ENCODE results near the gene SLC41A3. TPM values are rescaled to one million over a fixed set of nuclear protein-coding genes. Genes with fewer than 3 reads are reported as not detected.
A peak's percentile ranks its signal among the peaks of the same experiment; 100 is the strongest.

SLC41A3 gene
- total RNA-seq, 1 experiment from 2014 or later = 26.9 TPM

- Histone ChIP-seq H3K9me2 (replicated peaks; ENCODE audit: insufficient read depth, low read length) (no peaks in the 10 kb centered on the region), H3K4me3 (ENCODE audit: low read length) (no peak overlapping the region), H3K4me2 (ENCODE audit: low read depth, low read length, poor library complexity, severe bottlenecking) (no peak overlapping the region), H3K79me2 (ENCODE audit: low read length) (no peaks in the 10 kb centered on the region), H3K9ac (ENCODE audit: low read length) (no peak overlapping the region), H3K9me3 (ENCODE audit: low read length) (no peaks in the 10 kb centered on the region), H3K27me3 (ENCODE audit: low read length) (no peaks in the 10 kb centered on the region), H4K20me1 (ENCODE audit: insufficient read depth, low read depth, low read length) (no peaks in the 10 kb centered on the region), H3K4me1 (ENCODE audit: low read length) (no peaks in the 10 kb centered on the region), H3K36me3 (ENCODE audit: insufficient read depth, low read length) (no peaks in the 10 kb centered on the region), H3K27ac (ENCODE audit: low read length) (no peak overlapping the region), H2AFZ (ENCODE audit: low read length) (no peak overlapping the region)
- no peak for DNase-seq
These were observed 32.6 kb upstream of the SLC41A3 start for GRCh38 chr3:126116526-126116925.

- H3K9me3 ChIP-seq (ENCODE audit: low read length) = no peaks in the 10 kb centered on the region
- no peaks in the 10 kb centered on the region for H3K4me1 ChIP-seq (ENCODE audit: low read length)
- H2AFZ ChIP-seq (ENCODE audit: low read length) = no peak overlapping the region
- H4K20me1 ChIP-seq (ENCODE audit: insufficient read depth, low read depth, low read length) = no peaks in the 10 kb centered on the region
- no peak overlapping the region for H3K9ac ChIP-seq (ENCODE audit: low read length)
- H3K4me3 ChIP-seq (ENCODE audit: low read length) = no peak overlapping the region
- H3K4me2 ChIP-seq (ENCODE audit: low read depth, low read length, poor library complexity, severe bottlenecking) = no peak overlapping the region
- H3K27me3 ChIP-seq (ENCODE audit: low read length) = no peaks in the 10 kb centered on the region
- no peak overlapping the region for H3K27ac ChIP-seq (ENCODE audit: low read length)
- no peaks in the 10 kb centered on the region for H3K9me2 ChIP-seq (replicated peaks; ENCODE audit: insufficient read depth, low read length)
- H3K36me3 ChIP-seq (ENCODE audit: insufficient read depth, low read length) = no peaks in the 10 kb centered on the region
- no peaks in the 10 kb centered on the region for H3K79me2 ChIP-seq (ENCODE audit: low read length)
- DNase-seq = no peak
These were observed 30.8 kb upstream of the SLC41A3 start for GRCh38 chr3:126114443-126115386.

GRCh38 chr3:126113733-126114442 lies 30.0 kb upstream of the SLC41A3 start:
- H2AFZ ChIP-seq (ENCODE audit: low read length) = no peak overlapping the region
- H3K4me2 ChIP-seq (ENCODE audit: low read depth, low read length, poor library complexity, severe bottlenecking) = no peak overlapping the region

GRCh38 chr3:126113238-126113555 lies 29.3 kb upstream of the SLC41A3 start:
- Histone ChIP-seq H3K9me3 (ENCODE audit: low read length) (no peaks in the 10 kb centered on the region), H3K36me3 (ENCODE audit: insufficient read depth, low read length) (no peaks in the 10 kb centered on the region), H3K9ac (ENCODE audit: low read length) (no peak overlapping the region), H3K79me2 (ENCODE audit: low read length) (no peaks in the 10 kb centered on the region), H3K4me3 (ENCODE audit: low read length) (no peak overlapping the region), H3K9me2 (replicated peaks; ENCODE audit: insufficient read depth, low read length) (no peaks in the 10 kb centered on the region), H3K27me3 (ENCODE audit: low read length) (no peaks in the 10 kb centered on the region), H3K27ac (ENCODE audit: low read length) (no peak overlapping the region), H3K4me2 (ENCODE audit: low read depth, low read length, poor library complexity, severe bottlenecking) (no peak overlapping the region), H2AFZ (ENCODE audit: low read length) (no peak overlapping the region), H3K4me1 (ENCODE audit: low read length) (no peaks in the 10 kb centered on the region), H4K20me1 (ENCODE audit: insufficient read depth, low read depth, low read length) (no peaks in the 10 kb centered on the region)
- no peak for DNase-seq

More at GRCh38 chr3:126113733-126114442, 30.0 kb upstream of the SLC41A3 start:
- DNase-seq = peak; percentile 62
- no peaks in the 10 kb centered on the region for H3K79me2 ChIP-seq (ENCODE audit: low read length)
- H4K20me1 ChIP-seq (ENCODE audit: insufficient read depth, low read depth, low read length) = no peaks in the 10 kb centered on the region
- no peaks in the 10 kb centered on the region for H3K4me1 ChIP-seq (ENCODE audit: low read length)
- no peaks in the 10 kb centered on the region for H3K9me2 ChIP-seq (replicated peaks; ENCODE audit: insufficient read depth, low read length)
- H3K9ac ChIP-seq (ENCODE audit: low read length) = no peak overlapping the region
- no peaks in the 10 kb centered on the region for H3K36me3 ChIP-seq (ENCODE audit: insufficient read depth, low read length)
- H3K4me3 ChIP-seq (ENCODE audit: low read length) = no peak overlapping the region
- no peak overlapping the region for H3K27ac ChIP-seq (ENCODE audit: low read length)
- no peaks in the 10 kb centered on the region for H3K9me3 ChIP-seq (ENCODE audit: low read length)
- H3K27me3 ChIP-seq (ENCODE audit: low read length) = no peaks in the 10 kb centered on the region

DNA sequence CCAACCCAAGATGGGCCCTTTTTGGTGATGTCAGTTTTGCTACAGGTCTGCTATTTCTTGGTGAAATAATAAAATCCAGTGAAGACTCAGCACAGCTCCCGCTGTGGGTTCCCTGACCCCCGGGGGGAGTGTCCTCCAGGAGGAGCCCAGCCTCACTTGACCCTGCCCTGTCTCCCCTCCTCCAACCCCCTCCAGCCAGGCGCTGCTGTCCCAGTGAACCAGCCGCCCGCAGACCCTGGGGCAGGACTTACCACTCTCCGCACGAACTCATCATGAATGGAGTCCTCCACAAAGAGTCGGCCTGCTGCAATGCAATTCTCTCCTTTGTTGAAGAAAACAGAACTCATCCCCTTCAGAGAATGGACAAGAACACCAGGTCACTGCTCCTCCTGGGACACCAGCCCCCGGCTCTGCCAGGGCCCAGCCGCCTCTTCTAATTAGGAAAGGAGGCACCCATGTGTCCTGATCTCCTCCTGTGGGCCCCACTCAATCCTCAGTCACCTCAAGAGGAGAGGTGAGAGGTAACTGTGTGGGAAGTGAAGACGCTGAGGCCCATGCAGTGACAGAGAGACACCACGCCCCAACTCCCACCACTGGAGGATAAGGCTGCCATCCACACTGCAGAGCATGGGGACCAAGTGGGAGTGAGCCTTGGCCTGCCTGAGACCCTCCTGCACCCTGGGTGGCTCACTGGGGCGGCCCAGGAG lies 28.8 kb upstream of the SLC41A3 start:
- Histone ChIP-seq H3K4me1 (ENCODE audit: low read length) (no peaks in the 10 kb centered on the region), H3K4me3 (ENCODE audit: low read length) (no peak overlapping the region), H3K9ac (ENCODE audit: low read length) (no peak overlapping the region), H2AFZ (ENCODE audit: low read length) (no peak overlapping the region), H3K79me2 (ENCODE audit: low read length) (no peaks in the 10 kb centered on the region), H3K9me2 (replicated peaks; ENCODE audit: insufficient read depth, low read length) (no peaks in the 10 kb centered on the region), H3K27ac (ENCODE audit: low read length) (no peak overlapping the region), H3K36me3 (ENCODE audit: insufficient read depth, low read length) (no peaks in the 10 kb centered on the region), H3K27me3 (ENCODE audit: low read length) (no peaks in the 10 kb centered on the region), H4K20me1 (ENCODE audit: insufficient read depth, low read depth, low read length) (no peaks in the 10 kb centered on the region), H3K4me2 (ENCODE audit: low read depth, low read length, poor library complexity, severe bottlenecking) (no peak overlapping the region), H3K9me3 (ENCODE audit: low read length) (no peaks in the 10 kb centered on the region)
- DNase-seq = no peak

DNA sequence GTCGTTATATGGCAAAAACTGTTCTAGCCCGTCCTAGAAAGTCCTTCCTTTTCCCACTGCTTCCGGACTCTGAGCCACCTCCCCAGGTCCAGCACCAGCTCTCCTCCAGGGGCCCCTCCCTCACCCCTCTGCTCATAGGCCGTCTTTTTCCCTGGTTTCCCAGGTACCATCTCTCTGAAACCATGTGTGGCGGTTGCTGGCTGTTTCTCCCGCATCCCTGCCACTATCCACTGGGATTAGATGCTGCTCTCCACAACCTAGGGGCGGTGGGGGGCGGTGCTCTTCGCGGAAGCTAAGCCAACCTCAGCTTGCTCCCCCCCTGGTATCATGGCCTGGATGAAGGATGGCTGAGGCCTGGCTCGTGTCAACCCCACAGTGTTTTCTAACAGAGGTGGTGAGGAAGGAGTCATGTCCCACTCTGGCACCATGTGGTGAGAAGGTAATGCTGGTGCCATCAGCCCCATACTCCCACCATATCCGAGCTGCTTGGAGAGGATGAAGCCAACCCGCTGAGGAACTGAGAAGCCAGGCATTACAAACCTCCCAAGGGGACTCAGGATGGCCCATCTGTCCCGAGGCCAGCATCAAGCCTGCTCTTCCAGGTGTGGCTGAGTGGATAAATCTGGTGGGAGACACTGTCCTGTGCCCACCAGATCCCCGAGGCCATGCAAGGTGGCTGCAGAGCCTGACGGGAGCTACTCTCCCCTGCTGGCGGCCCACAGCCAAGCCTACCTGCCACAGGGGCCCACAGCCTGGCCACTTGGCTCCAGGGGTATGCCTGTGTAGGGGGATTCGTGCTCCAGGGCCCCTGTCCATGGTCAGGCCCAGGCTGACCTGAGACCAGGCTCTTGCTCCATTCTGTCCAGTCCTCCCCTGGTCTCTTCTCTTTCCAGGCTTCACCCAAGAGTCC lies 27.9 kb upstream of the SLC41A3 start:
- Histone ChIP-seq H4K20me1 (ENCODE audit: insufficient read depth, low read depth, low read length) (no peaks in the 10 kb centered on the region), H3K4me2 (ENCODE audit: low read depth, low read length, poor library complexity, severe bottlenecking) (no peak overlapping the region), H3K4me3 (ENCODE audit: low read length) (no peak overlapping the region), H3K79me2 (ENCODE audit: low read length) (no peaks in the 10 kb centered on the region), H3K9ac (ENCODE audit: low read length) (no peak overlapping the region), H3K9me2 (replicated peaks; ENCODE audit: insufficient read depth, low read length) (no peaks in the 10 kb centered on the region), H3K36me3 (ENCODE audit: insufficient read depth, low read length) (no peaks in the 10 kb centered on the region), H3K27me3 (ENCODE audit: low read length) (no peaks in the 10 kb centered on the region), H3K9me3 (ENCODE audit: low read length) (no peaks in the 10 kb centered on the region), H3K27ac (ENCODE audit: low read length) (no peak overlapping the region), H2AFZ (ENCODE audit: low read length) (no peak overlapping the region), H3K4me1 (ENCODE audit: low read length) (no peaks in the 10 kb centered on the region)
- no peak for DNase-seq

- no peak overlapping the region for H3K27ac ChIP-seq (ENCODE audit: low read length)
- H4K20me1 ChIP-seq (ENCODE audit: insufficient read depth, low read depth, low read length) = no peaks in the 10 kb centered on the region
- H3K4me1 ChIP-seq (ENCODE audit: low read length) = no peaks in the 10 kb centered on the region
- no peak overlapping the region for H2AFZ ChIP-seq (ENCODE audit: low read length)
- H3K9me2 ChIP-seq (replicated peaks; ENCODE audit: insufficient read depth, low read length) = no peaks in the 10 kb centered on the region
- no peaks in the 10 kb centered on the region for H3K36me3 ChIP-seq (ENCODE audit: insufficient read depth, low read length)
- no peaks in the 10 kb centered on the region for H3K9me3 ChIP-seq (ENCODE audit: low read length)
- no peak overlapping the region for H3K4me2 ChIP-seq (ENCODE audit: low read depth, low read length, poor library complexity, severe bottlenecking)
- no peaks in the 10 kb centered on the region for H3K27me3 ChIP-seq (ENCODE audit: low read length)
- no peak overlapping the region for H3K4me3 ChIP-seq (ENCODE audit: low read length)
- no peak for DNase-seq
- H3K79me2 ChIP-seq (ENCODE audit: low read length) = no peaks in the 10 kb centered on the region
- no peak overlapping the region for H3K9ac ChIP-seq (ENCODE audit: low read length)
These were observed 27.2 kb upstream of the SLC41A3 start for GRCh38 chr3:126111126-126111551.
